ENCODE measurements around the gene NACC2.

DNA sequence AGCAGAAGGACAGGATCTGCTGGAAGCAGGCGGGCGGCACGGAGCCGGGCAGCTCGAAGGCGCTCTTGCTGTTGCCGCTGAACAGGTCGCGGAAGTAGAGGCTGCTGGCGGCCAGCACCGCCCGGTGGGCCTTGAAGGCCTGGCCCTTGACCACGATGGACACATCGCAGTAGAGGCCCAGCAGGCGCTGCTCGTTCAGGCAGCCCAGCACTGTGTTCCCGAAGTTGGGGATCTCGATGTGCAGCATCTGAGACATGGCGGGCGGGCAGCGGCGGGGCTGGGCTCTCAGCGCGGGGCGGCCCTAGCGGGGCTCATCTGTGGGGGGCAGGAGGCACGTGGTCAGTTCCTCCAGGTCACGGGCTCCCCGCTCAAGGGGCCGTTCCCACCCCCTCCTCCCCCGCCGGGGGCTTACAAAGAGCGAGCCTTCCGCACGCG lies 44.8 kb downstream of the NACC2 start:
- no peak for TF ChIP-seq POLR2A (IDR thresholded peaks at IDR 0.05)
- TF ChIP-seq, protein P1, sequence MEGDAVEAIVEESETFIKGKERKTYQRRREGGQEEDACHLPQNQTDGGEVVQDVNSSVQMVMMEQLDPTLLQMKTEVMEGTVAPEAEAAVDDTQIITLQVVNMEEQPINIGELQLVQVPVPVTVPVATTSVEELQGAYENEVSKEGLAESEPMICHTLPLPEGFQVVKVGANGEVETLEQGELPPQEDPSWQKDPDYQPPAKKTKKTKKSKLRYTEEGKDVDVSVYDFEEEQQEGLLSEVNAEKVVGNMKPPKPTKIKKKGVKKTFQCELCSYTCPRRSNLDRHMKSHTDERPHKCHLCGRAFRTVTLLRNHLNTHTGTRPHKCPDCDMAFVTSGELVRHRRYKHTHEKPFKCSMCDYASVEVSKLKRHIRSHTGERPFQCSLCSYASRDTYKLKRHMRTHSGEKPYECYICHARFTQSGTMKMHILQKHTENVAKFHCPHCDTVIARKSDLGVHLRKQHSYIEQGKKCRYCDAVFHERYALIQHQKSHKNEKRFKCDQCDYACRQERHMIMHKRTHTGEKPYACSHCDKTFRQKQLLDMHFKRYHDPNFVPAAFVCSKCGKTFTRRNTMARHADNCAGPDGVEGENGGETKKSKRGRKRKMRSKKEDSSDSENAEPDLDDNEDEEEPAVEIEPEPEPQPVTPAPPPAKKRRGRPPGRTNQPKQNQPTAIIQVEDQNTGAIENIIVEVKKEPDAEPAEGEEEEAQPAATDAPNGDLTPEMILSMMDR (IDR thresholded peaks at IDR 0.05 in 8 of 11, conservative IDR thresholded peaks at IDR 0.05 in 3 of 11) = no peak
- TF ChIP-seq POLR2AphosphoS5 (IDR thresholded peaks at IDR 0.05) = no peak
